Fibroblast of the aortic adventitia (primary cell): ENCODE results near the gene AARS2. TPM values are rescaled to one million over a fixed set of nuclear protein-coding genes. Genes with fewer than 3 reads are reported as not detected.
A peak's percentile ranks its signal among the peaks of the same experiment; 100 is the strongest.
"Not testable (repeated sequence)": the region's sequence is repeated elsewhere in the genome, so short reads cannot be mapped to it uniquely, and the experiment has no call there.

ENCODE experiments used
- DNase-seq: peaks from one replicate; pipeline ENCODE4 v3.0.0-alpha.2; 2010; ENCODE audit warnings: low read depth
- H3K4me3 ChIP-seq: 2 replicates; pipeline ENCODE4 v1.5.1; 2011; ENCODE audit warnings: low read depth, mild to moderate bottlenecking, control low read depth, low read length, moderate library complexity
- CTCF ChIP-seq: IDR thresholded peaks from 2 replicates; pipeline ENCODE4 v1.5.1; 2011; ENCODE audit warnings: mild to moderate bottlenecking, low read length, control low read depth, inconsistent platforms; ENCODE audit not compliant: insufficient read depth
- total RNA-seq: library from RNA; depleted of rRNA; stranded (reverse); fragments of >200 nt; gene quantifications from 2 replicates; pipeline ENCODE4 v1.2.3, GENCODE V29; 2012; ENCODE audit warnings: low replicate concordance

The AARS2 gene
- total RNA-seq, 1 donor: 12.7 TPM

- DNase-seq: no peak
- TF ChIP-seq CTCF: no peak
- H3K4me3 ChIP-seq: no peak overlapping the region
Observed at GRCh38 chr6:44352259-44352658, 39.1 kb upstream of the AARS2 start.

DNA sequence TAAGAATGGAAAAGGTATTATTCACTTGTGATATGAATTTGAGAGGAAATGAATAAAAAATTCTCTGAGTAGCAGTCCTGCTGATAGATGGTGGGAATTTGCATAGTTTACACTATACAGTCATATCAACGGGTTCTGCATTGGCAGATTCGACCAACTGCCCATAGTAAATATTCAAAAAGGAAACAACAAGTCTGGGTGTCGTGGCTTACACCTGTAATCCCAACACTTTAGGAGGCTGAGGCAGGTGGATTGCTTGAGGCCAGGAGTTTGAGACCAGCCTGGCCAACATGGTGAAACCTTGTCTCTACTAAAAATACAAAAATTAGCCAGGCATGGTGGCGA is 37.5 kb upstream of the AARS2 start:
- H3K4me3 ChIP-seq, DNase-seq: not testable (repeated sequence)

DNA sequence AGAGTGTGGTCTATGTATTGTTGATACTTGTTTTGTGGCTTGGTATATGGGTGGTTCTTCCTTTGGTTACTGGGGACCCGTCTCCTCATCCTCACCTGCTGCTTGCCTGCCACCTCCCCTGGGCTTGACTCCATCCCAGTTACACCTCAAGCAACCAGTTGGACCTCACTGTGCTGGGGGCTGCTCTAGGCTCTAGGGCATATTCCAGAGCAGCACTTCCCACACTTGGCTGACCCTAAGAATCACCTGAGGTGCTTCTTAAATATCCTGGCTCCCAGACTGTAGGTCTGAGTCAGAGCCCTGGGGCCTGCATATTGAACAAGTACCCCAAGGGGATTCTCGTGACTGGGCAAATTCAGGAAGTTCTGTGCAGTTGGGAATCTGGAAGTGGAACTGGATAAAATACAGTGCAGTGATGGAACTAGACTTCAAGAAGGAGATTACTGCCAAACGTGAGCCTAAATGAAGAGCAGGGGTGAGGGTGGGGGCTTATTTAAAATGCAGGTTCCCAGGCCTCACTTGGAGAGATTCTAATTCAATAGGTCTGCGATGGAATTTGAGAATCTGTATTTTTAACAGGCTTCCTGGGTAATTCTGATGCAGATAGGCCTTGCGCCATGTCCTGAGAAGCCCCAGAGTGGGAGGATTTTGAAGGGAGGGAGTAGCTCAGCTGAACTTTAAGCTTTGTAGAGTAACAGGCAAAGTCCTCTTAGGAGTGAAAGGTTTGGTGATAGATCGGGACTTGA is 36.9 kb upstream of the AARS2 start:
- no peak overlapping the region for H3K4me3 ChIP-seq
- no peak for DNase-seq
- TF ChIP-seq CTCF: no peak

DNA sequence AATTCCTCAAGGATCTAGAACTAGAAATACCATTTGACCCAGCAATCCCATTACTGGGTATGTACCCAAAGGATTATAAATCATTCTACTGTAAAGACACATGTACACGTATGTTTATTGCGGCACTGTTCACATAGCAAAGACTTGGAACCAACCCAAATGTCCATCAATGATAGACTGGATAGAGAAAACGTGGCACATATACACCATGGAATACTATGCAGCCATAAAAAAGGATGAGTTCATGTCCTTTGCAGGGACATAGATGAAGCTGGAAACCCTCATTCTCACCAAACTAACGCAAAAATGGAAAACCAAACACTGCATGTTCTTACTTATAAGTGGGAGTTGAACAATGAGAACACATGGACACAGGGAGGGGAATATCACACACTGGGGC is 33.7 kb upstream of the AARS2 start:
- not testable (repeated sequence) for DNase-seq, H3K4me3 ChIP-seq

DNA sequence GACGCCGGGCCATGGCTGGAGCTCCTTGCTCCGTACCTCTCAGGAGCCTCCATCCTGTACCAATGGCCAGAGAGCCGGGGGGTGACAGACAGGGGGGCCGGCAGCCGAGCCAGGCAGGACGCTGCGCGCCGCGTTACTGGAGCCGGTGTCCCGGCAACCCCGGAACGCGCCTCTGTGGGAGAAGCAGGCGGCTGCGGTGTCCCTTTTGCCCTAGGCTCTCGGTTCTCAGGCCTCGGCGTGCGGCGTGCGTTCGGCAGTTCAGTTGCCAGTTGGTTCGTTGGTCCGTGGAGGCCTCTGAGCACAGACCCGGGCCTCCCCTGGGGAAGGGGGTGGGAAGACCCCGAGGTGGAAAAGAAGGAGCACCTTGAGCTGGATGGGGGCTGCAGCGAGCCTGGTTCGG is 29.3 kb upstream of the AARS2 start, which contains the start of gene SPATS1:
TSS of gene SPATS1 (plus strand) at position 162 of the 400 bp plus-strand sequence. CDS start 446 bp downstream, outside the sequence.
- no peak for DNase-seq
- no peak for TF ChIP-seq CTCF
- H3K4me3 ChIP-seq: no peak within 1 kb of the TSS

- DNase-seq: peak; percentile 6
- TF ChIP-seq CTCF: no peak
- no peak overlapping the region for H3K4me3 ChIP-seq
Observed at GRCh38 chr6:44342052-44342451, 28.9 kb upstream of the AARS2 start.

DNA sequence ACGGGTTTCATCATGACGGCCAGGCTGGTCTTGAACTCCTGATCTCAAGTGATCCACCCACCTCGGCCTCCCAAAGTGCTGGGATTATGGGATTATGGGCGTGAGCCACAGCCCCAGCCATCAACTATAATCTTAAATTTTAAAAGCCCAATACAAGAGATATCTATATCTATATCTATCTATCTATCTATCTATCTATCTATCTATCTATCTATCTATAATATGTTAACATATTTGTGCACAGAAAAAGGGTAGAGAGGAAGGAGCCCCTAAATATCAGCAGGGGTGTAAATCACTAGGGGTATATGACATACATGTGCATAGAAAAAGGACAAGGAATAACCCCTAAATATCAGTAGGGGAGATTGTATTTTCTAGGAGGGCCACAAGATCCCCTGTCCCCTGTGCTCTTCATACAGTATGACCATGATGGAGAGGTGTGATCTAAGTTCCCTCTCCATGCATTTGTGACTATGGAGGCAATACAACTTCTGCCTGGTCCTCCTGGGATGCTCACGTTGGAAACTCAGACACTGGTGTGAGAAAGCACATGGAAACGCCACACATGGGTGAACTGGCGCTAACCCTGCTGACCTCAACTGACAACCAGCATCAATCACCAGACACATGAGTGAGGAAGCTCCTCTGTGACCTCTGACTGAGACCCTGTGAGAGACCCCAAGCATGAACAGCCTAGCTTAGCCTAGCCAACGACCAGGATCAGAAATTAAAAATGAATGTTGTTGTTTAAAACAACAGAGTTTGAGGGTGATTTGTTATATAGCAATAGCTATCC is 28.1 kb upstream of the AARS2 start:
- TF ChIP-seq CTCF: no peak
- H3K4me3 ChIP-seq: no peak overlapping the region
- no peak for DNase-seq
